SK-N-SH (cell line): ENCODE measurements around the gene UBALD1.

Source experiments
- CTCF ChIP-seq: fragments of 200-600 bp; sonication (generic); IDR thresholded peaks from 2 replicates; pipeline ENCODE4 v1.6.1; 2017; ENCODE audit warnings: antibody characterized with exemption, mild to moderate bottlenecking, moderate library complexity
- EZH2phosphoT487 ChIP-seq: fragments of 200-600 bp; sonication (generic); IDR thresholded peaks from 2 replicates; pipeline ENCODE4 v1.6.1; 2017; ENCODE audit warnings: low read depth, mixed run types, mild to moderate bottlenecking, antibody characterized with exemption, moderate library complexity, borderline replicate concordance
- SIN3A ChIP-seq: IDR thresholded peaks from 2 replicates; pipeline ENCODE4 v1.6.1; 2012; ENCODE audit warnings: low read depth, mild to moderate bottlenecking, low read length, moderate library complexity, borderline replicate concordance

- TF ChIP-seq CTCF: no peak
- no peak for TF ChIP-seq EZH2phosphoT487
- no peak for TF ChIP-seq SIN3A
Observed at GRCh38 chr16:4656221-4656620, 41.5 kb upstream of the UBALD1 start.
